SK-N-MC (cell line): ENCODE measurements around the gene OR52I1.

Experiments used
- EZH2 ChIP-seq: fragments of 200-600 bp; sonication (generic); IDR thresholded peaks from one replicate; pipeline ENCODE4 v1.6.1; 2017; ENCODE audit warnings: antibody characterized with exemption
- POLR2AphosphoS5 ChIP-seq: IDR thresholded peaks from 2 replicates; pipeline ENCODE4 v1.6.1; 2012; ENCODE audit warnings: mild to moderate bottlenecking, low read depth, low read length, borderline replicate concordance

GRCh38 chr11:4559527-4560440 lies 34.1 kb upstream of the OR52I1 start:
- no peak for TF ChIP-seq POLR2AphosphoS5
- TF ChIP-seq EZH2, result no peak
